HG03025 (cell line): Measurements from ENCODE around the gene ZNF816.
"Not testable (repeated sequence)": the region's sequence is repeated elsewhere in the genome, so short reads cannot be mapped to it uniquely, and the experiment has no call there.

Experiments used
- ATAC-seq: cut with Tn5 transposase; IDR thresholded peaks from one replicate; pipeline ENCODE4 v1.9.1; 2021; ENCODE audit warnings: mild to moderate bottlenecking, moderate library complexity; ENCODE audit not compliant: unreplicated experiment, low FRiP score

The ZNF816 gene

DNA sequence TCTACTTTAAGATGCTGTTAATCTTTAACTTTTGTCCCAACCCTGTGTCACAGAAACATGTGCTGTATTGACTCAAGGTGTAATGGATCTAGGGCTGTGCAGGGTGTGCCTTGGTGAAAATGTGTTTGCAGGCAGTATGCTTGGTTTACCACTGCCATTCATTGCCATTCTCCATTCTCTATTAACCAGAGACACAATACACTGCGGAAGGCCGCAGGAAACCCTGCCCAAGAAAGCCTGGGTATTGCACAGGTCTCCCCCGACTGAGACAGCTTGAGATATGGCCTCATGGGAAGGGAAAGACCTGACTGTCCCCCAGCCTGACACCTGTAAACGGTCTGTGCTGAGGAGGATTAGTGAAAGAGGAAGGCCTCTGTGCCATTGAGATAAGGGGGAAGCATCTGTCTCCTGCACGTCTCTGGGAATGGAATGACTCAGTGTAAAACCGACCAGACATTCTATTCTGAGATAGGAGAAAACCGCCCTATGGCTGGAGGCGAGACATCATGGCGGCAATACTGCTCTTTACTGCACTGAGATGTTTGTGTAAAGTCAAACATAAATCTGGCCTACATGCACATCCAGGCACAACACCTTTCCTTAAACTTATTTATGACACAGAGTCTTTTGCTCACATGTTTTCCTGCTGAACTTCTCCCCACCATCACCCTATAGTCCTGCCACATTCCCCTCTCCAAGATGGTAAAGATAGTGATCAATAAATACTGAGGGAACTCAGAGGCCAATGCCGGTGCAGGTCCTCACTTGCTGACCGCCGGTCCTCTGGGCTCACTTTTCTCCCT is 26.3 kb downstream of the ZNF816 start:
- ATAC-seq, result no peak

DNA sequence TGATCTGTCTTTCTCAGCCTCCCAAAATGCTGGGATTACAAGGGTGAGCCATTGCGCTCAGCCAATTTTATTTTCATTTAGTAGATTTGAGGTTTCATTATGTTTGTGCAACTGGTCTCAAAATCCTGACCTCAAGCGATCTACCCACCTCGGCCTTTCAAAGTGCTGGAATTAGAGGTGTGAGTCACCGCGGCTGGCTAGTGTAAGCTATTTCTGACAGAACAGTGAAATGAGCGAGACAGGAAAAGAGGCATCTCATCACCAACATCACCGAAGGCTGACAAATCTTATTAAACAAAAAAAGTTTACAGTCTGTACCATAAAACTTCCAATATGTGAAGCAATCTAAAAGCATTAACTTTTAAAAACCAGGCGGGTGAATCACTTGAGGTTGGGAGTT is 27.2 kb downstream of the ZNF816 start:
- no peak for ATAC-seq

DNA sequence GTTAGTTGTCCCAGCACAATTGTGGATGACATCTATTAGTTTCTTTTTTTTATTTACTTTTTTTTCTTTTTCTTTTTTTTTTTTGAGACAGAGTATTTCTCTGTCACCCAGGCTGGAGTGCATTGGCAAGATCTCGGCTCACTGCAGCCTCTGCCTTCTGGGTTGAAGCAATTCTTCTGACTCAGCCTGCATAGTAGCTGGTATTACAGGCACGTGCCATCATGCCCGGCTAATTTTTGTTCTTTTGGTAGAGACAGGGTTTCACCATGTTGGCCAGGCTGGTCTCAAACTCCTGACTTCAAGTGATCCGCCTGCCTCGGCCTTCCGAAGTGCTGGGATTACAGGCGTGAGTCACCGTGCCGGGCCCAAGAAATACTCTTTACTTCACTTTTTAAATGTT is 38.0 kb downstream of the ZNF816 start:
- not testable (repeated sequence) for ATAC-seq

DNA sequence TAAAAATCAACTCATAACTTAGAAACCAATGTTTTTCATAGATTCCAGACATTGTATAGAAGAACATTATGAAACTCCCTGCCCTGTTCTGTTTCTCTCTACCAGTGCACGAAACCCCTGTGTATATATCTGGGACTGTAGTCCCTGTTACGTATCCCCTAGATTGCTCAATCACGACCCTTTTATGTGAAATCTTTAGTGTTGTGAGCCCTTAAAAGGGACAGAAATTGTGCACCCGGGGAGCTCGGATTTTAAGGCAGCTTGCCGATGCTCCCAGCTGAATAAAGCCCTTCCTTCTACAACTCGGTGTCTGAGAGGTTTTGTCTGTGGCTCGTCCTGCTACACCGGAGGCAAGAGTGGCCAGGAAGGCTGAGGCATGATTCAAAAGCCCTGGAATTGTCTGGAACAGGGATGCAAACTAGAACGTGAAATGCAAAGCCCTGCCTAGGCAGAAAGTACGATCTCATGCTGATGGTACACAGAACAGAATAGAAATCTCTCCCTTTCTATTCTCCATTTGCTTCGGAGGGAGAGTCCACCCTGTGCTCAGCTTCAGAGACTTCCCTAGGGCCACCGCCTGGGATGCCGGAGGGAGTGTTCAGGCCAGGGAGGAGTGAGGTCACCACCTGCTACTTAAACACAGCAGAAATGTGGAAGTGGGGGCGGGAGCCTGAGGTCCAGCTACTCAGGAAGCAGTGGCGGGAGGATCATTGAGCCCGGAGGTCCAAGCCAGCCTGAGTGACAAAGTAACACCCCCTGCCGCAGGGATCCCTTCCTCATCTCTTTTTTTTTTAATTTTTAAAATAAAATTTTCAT is 38.7 kb downstream of the ZNF816 start:
- no peak for ATAC-seq

DNA sequence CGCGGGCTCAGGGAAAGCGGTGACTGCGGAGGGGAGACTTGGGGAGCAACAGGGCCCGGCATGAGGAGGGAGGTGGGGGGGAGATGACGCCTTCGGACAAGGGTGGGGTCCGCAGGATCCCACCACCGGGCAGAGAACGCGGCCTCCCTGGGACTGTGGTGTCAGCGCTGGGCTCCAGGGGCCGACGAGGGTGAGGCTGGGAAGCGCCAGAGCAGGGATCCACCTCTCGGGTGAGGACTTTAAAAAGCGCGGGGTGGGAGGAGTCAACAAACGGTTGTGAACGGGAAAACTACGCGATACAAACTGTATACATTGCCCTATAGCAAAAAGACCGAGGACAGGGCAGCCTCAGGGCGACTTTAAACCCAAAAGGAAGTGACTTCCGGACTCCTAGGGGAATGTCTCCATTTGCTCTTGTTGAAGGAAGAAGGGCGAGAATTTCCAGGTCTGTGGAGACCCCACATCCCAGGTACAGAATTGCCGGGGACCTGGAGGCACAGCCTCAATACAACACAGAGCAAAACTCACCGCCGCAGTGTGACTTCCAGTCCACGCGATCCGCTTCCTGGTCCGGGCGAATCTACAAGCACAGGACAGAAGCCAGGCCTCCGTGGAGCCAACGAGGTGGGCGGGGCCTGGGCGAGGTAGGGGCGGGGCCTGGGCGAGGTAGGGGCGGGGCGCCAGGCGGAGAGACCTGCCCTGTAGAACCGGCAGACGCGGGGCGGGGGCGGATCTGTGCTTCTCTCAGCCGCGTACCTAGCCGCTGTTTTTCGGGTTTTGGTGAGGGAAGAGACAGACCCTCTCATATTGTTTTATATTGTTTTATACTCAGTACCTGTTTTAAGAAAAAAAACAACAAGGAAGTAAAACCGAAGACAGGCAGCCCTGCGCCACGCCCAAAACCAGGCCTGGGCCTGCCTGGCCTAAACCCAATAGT is 39.6 kb downstream of the ZNF816 start, which contains the start of gene ZNF888:
Gene ZNF888, minus strand, starts transcription at position 588 of the 937 bp plus-strand sequence. CDS start 5,555 bp downstream, outside the sequence.
- ATAC-seq, result peak; percentile 69

DNA sequence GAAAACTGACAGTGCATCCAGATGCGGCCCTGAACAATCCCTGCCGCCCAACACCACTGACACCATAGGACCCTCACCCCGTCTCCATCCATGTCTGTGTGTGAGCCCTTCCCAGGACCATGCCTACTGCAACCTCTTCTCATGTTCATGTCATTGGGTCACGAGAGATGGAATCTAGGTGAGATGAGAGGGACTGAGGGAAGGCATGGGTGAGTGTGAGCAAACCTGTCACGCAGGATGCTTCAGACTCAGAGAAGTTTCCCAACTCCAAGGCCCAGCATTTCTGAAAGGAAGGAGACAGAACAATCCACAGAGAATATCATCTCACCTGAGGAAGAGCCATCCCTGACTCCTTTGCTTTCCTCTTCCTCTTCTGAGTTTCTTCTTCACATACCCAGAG is 45.1 kb downstream of the ZNF816 start:
- ATAC-seq, result no peak

DNA sequence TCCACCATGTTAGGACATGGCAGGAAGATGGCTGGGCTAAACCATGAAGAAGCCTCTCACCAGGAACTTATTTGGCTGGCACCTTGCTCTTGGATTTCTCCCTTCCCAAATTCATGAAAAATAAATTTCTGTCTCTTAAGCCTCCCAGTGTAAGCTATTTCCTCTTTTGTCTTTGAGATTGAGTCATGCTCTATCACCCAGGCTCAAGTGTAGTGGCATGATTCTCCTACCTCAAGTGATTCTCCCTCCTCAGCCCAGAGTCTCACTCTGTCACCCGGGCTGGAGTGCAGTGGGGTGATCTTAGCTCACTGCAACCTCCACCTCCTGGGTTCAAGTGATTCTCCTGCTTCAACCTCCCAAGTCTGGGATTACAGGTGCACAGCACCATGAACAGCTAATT is 52.0 kb downstream of the ZNF816 start:
- no peak for ATAC-seq

DNA sequence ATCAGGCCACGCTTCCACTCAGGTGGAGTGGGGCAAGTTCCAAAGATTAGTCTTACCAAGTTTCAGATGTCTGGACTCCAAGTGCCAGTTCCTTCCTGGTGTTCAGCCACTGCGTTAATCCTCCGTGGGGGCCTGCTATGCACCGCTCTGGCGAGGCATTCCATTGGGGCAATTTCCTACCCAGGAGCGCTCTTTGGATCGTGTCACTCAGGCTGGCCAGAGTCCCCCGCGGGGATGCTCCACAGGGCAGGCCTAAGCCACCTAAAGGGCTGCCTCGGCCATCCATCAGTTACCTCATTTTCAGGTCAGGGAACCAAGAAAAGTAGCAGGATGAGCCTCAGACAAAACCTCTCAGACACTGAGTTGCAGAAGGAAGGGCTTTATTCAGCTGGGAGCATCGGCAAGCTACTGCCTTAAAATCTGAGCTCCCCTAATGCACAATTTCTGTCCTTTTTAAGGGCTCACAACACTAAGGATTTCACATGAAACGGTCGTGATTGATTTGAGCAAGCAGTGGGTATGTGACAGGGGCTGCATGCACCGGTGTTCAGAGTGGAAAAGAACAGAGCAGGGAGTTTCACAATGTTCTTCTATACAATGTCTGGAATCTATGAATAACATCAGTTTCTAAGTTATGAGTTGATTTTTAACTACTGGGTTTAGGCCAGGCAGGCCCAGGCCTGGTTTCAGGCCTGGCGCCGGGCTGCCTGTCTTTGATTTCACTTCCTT is 58.5 kb downstream of the ZNF816 start:
- not testable (repeated sequence) for ATAC-seq

DNA sequence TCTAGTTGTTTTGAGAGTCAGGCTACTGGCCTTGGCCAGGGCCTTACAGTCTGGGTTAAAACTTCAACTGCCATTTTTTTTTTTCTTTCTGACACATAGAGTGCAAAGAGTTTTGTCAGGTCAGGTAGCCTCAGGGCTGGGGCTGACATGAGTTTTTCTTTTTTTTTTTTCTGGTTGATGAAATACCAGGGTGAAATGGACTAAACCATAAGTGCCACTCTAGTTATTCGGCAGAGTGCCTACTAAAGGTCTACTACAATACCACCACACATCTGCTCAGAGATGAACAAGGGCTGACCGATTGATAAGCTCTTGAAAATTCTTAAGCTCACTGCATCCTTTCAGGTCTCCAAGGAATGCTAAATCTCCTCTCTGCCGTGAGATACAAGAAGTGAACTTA is 60.8 kb downstream of the ZNF816 start:
- ATAC-seq, result no peak
